ENCODE results near the gene ALOX15. TPM values are rescaled to one million over a fixed set of nuclear protein-coding genes. Genes with fewer than 3 reads are reported as not detected.
A peak's percentile ranks its signal among the peaks of the same experiment; 100 is the strongest.
"Not testable (repeated sequence)": the region's sequence is repeated elsewhere in the genome, so short reads cannot be mapped to it uniquely, and the experiment has no call there.

The ALOX15 gene
- not detected for total RNA-seq

- ATAC-seq (no peak), DNase-seq (no peak)
- ChIA-PET CTCF (no interaction called here), POLR2A (no interaction called here)
- Mint-ChIP-seq H3K9me3 (ENCODE audit: insufficient read depth) (no peaks in the 10 kb centered on the region), H3K27ac (no peak within 1 kb of the TSS), H3K36me3 (ENCODE audit: low read depth) (no peaks in the 10 kb centered on the region), H3K27me3 (ENCODE audit: low read depth) (peaks cover 60% of the 10 kb centered on the region), H3K4me1 (ENCODE audit: low read depth) (peaks cover 19% of the 10 kb centered on the region), H3K4me3 (no peak within 1 kb of the TSS)
Observed at GRCh38 chr17:4641297-4642195, at the start of gene ALOX15. Gene ALOX15 (minus strand): TSS chr17:4641678. CDS start chr17:4641651, 27 bp downstream.

- H3K4me1 Mint-ChIP-seq (ENCODE audit: low read depth): peaks cover 2% of the 10 kb centered on the region
- ATAC-seq (no peak), DNase-seq (no peak)
- ChIA-PET POLR2A (interaction anchor here (2.4 kb wide), 1 partner anchor 12 kb away, joined by 8 read pairs; no protein-coding TSS in a partner anchor), CTCF (no interaction called here)
- no peaks in the 10 kb centered on the region for H3K9me3 Mint-ChIP-seq (ENCODE audit: insufficient read depth)
- H3K27ac Mint-ChIP-seq: no peak overlapping the region
- H3K36me3 Mint-ChIP-seq (ENCODE audit: low read depth): peaks cover 56% of the 10 kb centered on the region
- H3K27me3 Mint-ChIP-seq (ENCODE audit: low read depth): no peaks in the 10 kb centered on the region
- H3K4me3 Mint-ChIP-seq: no peak overlapping the region
Observed at GRCh38 chr17:4690745-4691144, 49.3 kb upstream of the ALOX15 start.

GRCh38 chr17:4689872-4690271 is 48.4 kb upstream of the ALOX15 start:
- H3K27me3 Mint-ChIP-seq (ENCODE audit: low read depth); ATAC-seq; H3K4me1 Mint-ChIP-seq (ENCODE audit: low read depth); H3K27ac Mint-ChIP-seq; H3K4me3 Mint-ChIP-seq; H3K9me3 Mint-ChIP-seq (ENCODE audit: insufficient read depth); DNase-seq; CTCF ChIA-PET: not testable (repeated sequence)
- POLR2A ChIA-PET: interaction anchor here (2.4 kb wide), 1 partner anchor 13 kb away, joined by 8 read pairs; no protein-coding TSS in a partner anchor
- H3K36me3 Mint-ChIP-seq (ENCODE audit: low read depth): peaks cover 58% of the 10 kb centered on the region

GRCh38 chr17:4683739-4684138 is 42.3 kb upstream of the ALOX15 start:
- Mint-ChIP-seq H3K36me3 (ENCODE audit: low read depth) (peaks cover 59% of the 10 kb centered on the region), H3K4me1 (ENCODE audit: low read depth) (peaks cover 10% of the 10 kb centered on the region)
- CTCF ChIA-PET; H3K4me3 Mint-ChIP-seq; ATAC-seq; DNase-seq; POLR2A ChIA-PET; H3K27me3 Mint-ChIP-seq (ENCODE audit: low read depth); H3K27ac Mint-ChIP-seq; H3K9me3 Mint-ChIP-seq (ENCODE audit: insufficient read depth): not testable (repeated sequence)

GRCh38 chr17:4679658-4680057 is 38.2 kb upstream of the ALOX15 start:
- H3K36me3 Mint-ChIP-seq (ENCODE audit: low read depth): peaks cover 58% of the 10 kb centered on the region
- no peak overlapping the region for H3K4me3 Mint-ChIP-seq
- peak overlapping the region; percentile 40 for H3K27ac Mint-ChIP-seq
- H3K4me1 Mint-ChIP-seq (ENCODE audit: low read depth): peaks cover 17% of the 10 kb centered on the region
- no peaks in the 10 kb centered on the region for H3K9me3 Mint-ChIP-seq (ENCODE audit: insufficient read depth)
- CTCF ChIA-PET: interaction anchor here (1.2 kb wide), 1 partner anchor 23 kb away, joined by 3 read pairs; no protein-coding TSS in a partner anchor
- no peak for DNase-seq
- POLR2A ChIA-PET: no interaction called here
- H3K27me3 Mint-ChIP-seq (ENCODE audit: low read depth): no peaks in the 10 kb centered on the region
- ATAC-seq: no peak

- DNase-seq: no peak
- ATAC-seq: peak; percentile 23
- POLR2A ChIA-PET: no interaction called here
- Mint-ChIP-seq H3K4me3 (no peak overlapping the region), H3K36me3 (ENCODE audit: low read depth) (peaks cover 51% of the 10 kb centered on the region), H3K27me3 (ENCODE audit: low read depth) (no peaks in the 10 kb centered on the region), H3K9me3 (ENCODE audit: insufficient read depth) (no peaks in the 10 kb centered on the region), H3K4me1 (ENCODE audit: low read depth) (peaks cover 17% of the 10 kb centered on the region), H3K27ac (peak overlapping the region; percentile 26)
- CTCF ChIA-PET: no interaction called here
Observed at GRCh38 chr17:4678448-4679026, 37.1 kb upstream of the ALOX15 start.

- Mint-ChIP-seq H3K4me3 (no peak overlapping the region), H3K27me3 (ENCODE audit: low read depth) (no peaks in the 10 kb centered on the region), H3K4me1 (ENCODE audit: low read depth) (peaks cover 17% of the 10 kb centered on the region), H3K36me3 (ENCODE audit: low read depth) (peaks cover 45% of the 10 kb centered on the region), H3K9me3 (ENCODE audit: insufficient read depth) (no peaks in the 10 kb centered on the region), H3K27ac (no peak overlapping the region)
- ATAC-seq (no peak), DNase-seq (no peak)
- ChIA-PET CTCF (no interaction called here), POLR2A (interaction anchor here (0.7 kb wide), 1 partner anchor 10 kb away, joined by 6 read pairs; no protein-coding TSS in a partner anchor)
Observed at GRCh38 chr17:4676791-4677190, 35.3 kb upstream of the ALOX15 start.

- POLR2A ChIA-PET: interaction anchor here (0.6 kb wide), 1 partner anchor 445 kb away, joined by 3 read pairs; no protein-coding TSS in a partner anchor
- Mint-ChIP-seq H3K4me1 (ENCODE audit: low read depth) (peaks cover 17% of the 10 kb centered on the region), H3K36me3 (ENCODE audit: low read depth) (peaks cover 50% of the 10 kb centered on the region), H3K9me3 (ENCODE audit: insufficient read depth) (no peaks in the 10 kb centered on the region), H3K27ac (no peak overlapping the region), H3K27me3 (ENCODE audit: low read depth) (no peaks in the 10 kb centered on the region), H3K4me3 (no peak overlapping the region)
- ATAC-seq (no peak), DNase-seq (no peak)
- CTCF ChIA-PET: no interaction called here
Observed at GRCh38 chr17:4675791-4676190, 34.3 kb upstream of the ALOX15 start.

GRCh38 chr17:4674685-4674998 is 33.2 kb upstream of the ALOX15 start:
- POLR2A ChIA-PET: no interaction called here
- H3K36me3 Mint-ChIP-seq (ENCODE audit: low read depth): peaks cover 52% of the 10 kb centered on the region
- no peaks in the 10 kb centered on the region for H3K9me3 Mint-ChIP-seq (ENCODE audit: insufficient read depth)
- ATAC-seq (no peak), DNase-seq (no peak)
- CTCF ChIA-PET: no interaction called here
- no peak overlapping the region for H3K4me3 Mint-ChIP-seq
- no peaks in the 10 kb centered on the region for H3K27me3 Mint-ChIP-seq (ENCODE audit: low read depth)
- H3K27ac Mint-ChIP-seq: no peak overlapping the region
- H3K4me1 Mint-ChIP-seq (ENCODE audit: low read depth): peaks cover 15% of the 10 kb centered on the region

GRCh38 chr17:4673986-4674684 is 32.7 kb upstream of the ALOX15 start:
- POLR2A ChIA-PET: no interaction called here

GRCh38 chr17:4673169-4673568 is 31.7 kb upstream of the ALOX15 start:
- H3K27ac Mint-ChIP-seq: no peak overlapping the region
- H3K27me3 Mint-ChIP-seq (ENCODE audit: low read depth): no peaks in the 10 kb centered on the region
- H3K4me3 Mint-ChIP-seq: no peak overlapping the region
- CTCF ChIA-PET: no interaction called here
- H3K4me1 Mint-ChIP-seq (ENCODE audit: low read depth): peaks cover 2% of the 10 kb centered on the region
- H3K36me3 Mint-ChIP-seq (ENCODE audit: low read depth): peaks cover 44% of the 10 kb centered on the region
- no peaks in the 10 kb centered on the region for H3K9me3 Mint-ChIP-seq (ENCODE audit: insufficient read depth)
- ATAC-seq: no peak
- POLR2A ChIA-PET: no interaction called here
- no peak for DNase-seq

More at GRCh38 chr17:4673986-4674684, 32.7 kb upstream of the ALOX15 start:
- no peak overlapping the region for H3K4me3 Mint-ChIP-seq
- ATAC-seq: no peak
- CTCF ChIA-PET: no interaction called here
- peaks cover 49% of the 10 kb centered on the region for H3K36me3 Mint-ChIP-seq (ENCODE audit: low read depth)
- no peaks in the 10 kb centered on the region for H3K9me3 Mint-ChIP-seq (ENCODE audit: insufficient read depth)
- DNase-seq: no peak
- H3K27me3 Mint-ChIP-seq (ENCODE audit: low read depth): no peaks in the 10 kb centered on the region
- H3K27ac Mint-ChIP-seq: no peak overlapping the region
- peaks cover 10% of the 10 kb centered on the region for H3K4me1 Mint-ChIP-seq (ENCODE audit: low read depth)

- Mint-ChIP-seq H3K36me3 (ENCODE audit: low read depth) (peaks cover 44% of the 10 kb centered on the region), H3K4me3 (no peak overlapping the region), H3K27me3 (ENCODE audit: low read depth) (no peaks in the 10 kb centered on the region), H3K27ac (no peak overlapping the region), H3K9me3 (ENCODE audit: insufficient read depth) (no peaks in the 10 kb centered on the region), H3K4me1 (ENCODE audit: low read depth) (no peaks in the 10 kb centered on the region)
- POLR2A ChIA-PET: no interaction called here
- CTCF ChIA-PET: no interaction called here
- ATAC-seq (no peak), DNase-seq (no peak)
Observed at GRCh38 chr17:4672751-4673150, 31.3 kb upstream of the ALOX15 start.

All from activated CD8-positive, alpha-beta T cell treated with anti-CD3 and anti-CD28 coated beads, Interleukin-2, amount 10 ng/mL, durations not matched to agents 7 days and 5 days (primary cell).